Measurements from ENCODE around the gene KCNMB2.

KCNMB2 gene

GRCh38 chr3:178880274-178880673 is 344.0 kb downstream of the KCNMB2 start:
- H3K4me3 ChIP-seq (ENCODE audit: low read length): no peak overlapping the region
- no peak for DNase-seq (ENCODE audit: low read depth)
- no peak for TF ChIP-seq CTCF (conservative IDR thresholded peaks at IDR 0.05; ENCODE audit: low read length)
